ENCODE data around the gene EPDR1. TPM values are rescaled to one million over a fixed set of nuclear protein-coding genes. Genes with fewer than 3 reads are reported as not detected.

Gene EPDR1
- total RNA-seq, 1 experiment from 2014 or later = 5.3 TPM

DNA sequence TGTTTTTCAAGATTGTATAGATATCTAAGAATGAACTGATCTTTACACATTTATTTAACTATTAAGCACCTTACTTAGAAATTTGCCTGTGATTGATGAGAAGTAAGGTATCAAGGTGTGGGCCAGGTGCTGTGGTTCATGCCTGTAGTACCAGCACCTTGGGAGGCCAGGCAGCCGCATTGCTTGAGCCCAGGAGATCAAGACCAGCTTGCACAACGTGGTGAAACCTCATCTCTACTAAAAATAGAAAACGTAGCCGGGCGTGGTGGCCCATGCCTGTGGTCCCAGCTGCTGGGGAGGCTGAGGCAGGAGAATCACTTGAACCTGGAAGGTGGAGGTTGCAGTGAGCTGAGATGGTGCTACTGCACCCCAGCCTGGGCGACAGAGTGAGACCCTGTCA, 38.4 kb upstream of the EPDR1 start:
- no peak overlapping the region for H3T11ph ChIP-seq (ENCODE audit: low read length)
- H3K23me2 ChIP-seq (ENCODE audit: insufficient read length, low read depth, low read length, poor library complexity, severe bottlenecking) = no peaks in the 10 kb centered on the region
- Mint-ChIP-seq H3K9me3 (no peaks in the 10 kb centered on the region), H3K27me3 (ENCODE audit: low read depth) (no peaks in the 10 kb centered on the region), H3K36me3 (ENCODE audit: insufficient read depth in 1 of 3, low read depth in 3 of 3) (no peaks in the 10 kb centered on the region), H3K4me3 (no peak overlapping the region), H3K27ac (no peak overlapping the region), H3K4me1 (peaks cover 3 to 5% of the 10 kb centered on the region in 2 experiments; a peak in 3 of 4 replicates)
- H3K27me3 ChIP-seq (ENCODE audit: insufficient read depth, low read length) = no peaks in the 10 kb centered on the region
- no peak overlapping the region for H3K4me2 ChIP-seq (ENCODE audit: insufficient read depth, insufficient read length, low read length)
- H3K27ac ChIP-seq (ENCODE audit: insufficient read length, low read depth, low read length) = no peak overlapping the region
- no peaks in the 10 kb centered on the region for H3K79me1 ChIP-seq (ENCODE audit: insufficient read depth, low read depth, low read length, poor library complexity, severe bottlenecking)
- H3K4me1 ChIP-seq (ENCODE audit: insufficient read depth, low read length) = peaks cover 4% of the 10 kb centered on the region; the same call in 1 of the 2 replicates
- no peak overlapping the region for H4K8ac ChIP-seq (replicated peaks; ENCODE audit: insufficient read length, low read depth, low read length)
- no peak overlapping the region for H3K14ac ChIP-seq (ENCODE audit: insufficient read depth, low read length)
- no peak overlapping the region for H2BK5ac ChIP-seq (ENCODE audit: insufficient read length, low read length)
- TF ChIP-seq, protein P1, sequence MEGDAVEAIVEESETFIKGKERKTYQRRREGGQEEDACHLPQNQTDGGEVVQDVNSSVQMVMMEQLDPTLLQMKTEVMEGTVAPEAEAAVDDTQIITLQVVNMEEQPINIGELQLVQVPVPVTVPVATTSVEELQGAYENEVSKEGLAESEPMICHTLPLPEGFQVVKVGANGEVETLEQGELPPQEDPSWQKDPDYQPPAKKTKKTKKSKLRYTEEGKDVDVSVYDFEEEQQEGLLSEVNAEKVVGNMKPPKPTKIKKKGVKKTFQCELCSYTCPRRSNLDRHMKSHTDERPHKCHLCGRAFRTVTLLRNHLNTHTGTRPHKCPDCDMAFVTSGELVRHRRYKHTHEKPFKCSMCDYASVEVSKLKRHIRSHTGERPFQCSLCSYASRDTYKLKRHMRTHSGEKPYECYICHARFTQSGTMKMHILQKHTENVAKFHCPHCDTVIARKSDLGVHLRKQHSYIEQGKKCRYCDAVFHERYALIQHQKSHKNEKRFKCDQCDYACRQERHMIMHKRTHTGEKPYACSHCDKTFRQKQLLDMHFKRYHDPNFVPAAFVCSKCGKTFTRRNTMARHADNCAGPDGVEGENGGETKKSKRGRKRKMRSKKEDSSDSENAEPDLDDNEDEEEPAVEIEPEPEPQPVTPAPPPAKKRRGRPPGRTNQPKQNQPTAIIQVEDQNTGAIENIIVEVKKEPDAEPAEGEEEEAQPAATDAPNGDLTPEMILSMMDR (conservative IDR thresholded peaks at IDR 0.05) = no peak
- H3K9me3 ChIP-seq (ENCODE audit: control insufficient read depth, low read depth, low read length) = no peaks in the 10 kb centered on the region
- no peak overlapping the region for H2BK12ac ChIP-seq (ENCODE audit: insufficient read length, low read depth, low read length)
- no peak overlapping the region for H4K5ac ChIP-seq (ENCODE audit: insufficient read length, low read depth, low read length)
- no peak overlapping the region for H2BK120ac ChIP-seq (ENCODE audit: low read depth, low read length, poor library complexity, severe bottlenecking)
- no peaks in the 10 kb centered on the region for H3K79me2 ChIP-seq (ENCODE audit: insufficient read depth, low read length)
- H3K56ac ChIP-seq (ENCODE audit: insufficient read length, low read depth, low read length) = no peak overlapping the region
- H3K9ac ChIP-seq (ENCODE audit: extremely low read depth, insufficient read length, low read length) = no peak overlapping the region
- H2BK15ac ChIP-seq (ENCODE audit: low read depth, low read length) = no peak overlapping the region
- H2AFZ ChIP-seq (ENCODE audit: low read length) = no peak overlapping the region
- no peak overlapping the region for H4K91ac ChIP-seq (ENCODE audit: insufficient read length, low read depth, low read length)
- H3K4ac ChIP-seq (ENCODE audit: low read depth, low read length) = no peak overlapping the region
- H4K20me1 ChIP-seq (ENCODE audit: control insufficient read depth, insufficient read depth, insufficient read length) = no peaks in the 10 kb centered on the region
- no peak overlapping the region for H3K23ac ChIP-seq (ENCODE audit: insufficient read length, low read depth, low read length)
- no peak overlapping the region for H2BK20ac ChIP-seq (ENCODE audit: low read depth, low read length, poor library complexity, severe bottlenecking)
- no CpG with 5 or more reads among the region's 6 CpGs for WGBS (ENCODE audit: extremely low coverage, insufficient read length, low lambda C conversion rate)
- no peak overlapping the region for H2AK5ac ChIP-seq (ENCODE audit: insufficient read length, low read length)
- no peak overlapping the region for H3K18ac ChIP-seq (ENCODE audit: insufficient read length, low read depth, low read length)
- no peak for DNase-seq

All from H9 (cell line).